OCI-LY3 (cell line): ENCODE data around the gene ACVRL1.

ENCODE experiments used
- CTCF ChIP-seq: fragments of 200-600, 300-600 bp; sonication (generic); IDR thresholded peaks from 2 replicates; pipeline ENCODE4 v1.5.1; 2014; ENCODE audit warnings: antibody characterized with exemption, low read length, low read depth
- EZH2phosphoT487 ChIP-seq: fragments of 200-600 bp; shearing (Covaris generic); IDR thresholded peaks from 2 replicates; pipeline ENCODE4 v1.6.1; 2018; ENCODE audit warnings: antibody characterized with exemption, mixed run types, low read depth

- TF ChIP-seq CTCF (no peak), EZH2phosphoT487 (no peak)
Observed at GRCh38 chr12:51937926-51938325, 30.6 kb downstream of the ACVRL1 start.
